HUDEP-2 (cell line): Measurements from ENCODE around the gene DOK5.

Experiments
- DNase-seq, 76 experiments: peaks; one replicate each; lab custom pipeline; 2025; ENCODE audit not compliant: unreplicated experiment in 76 of 76; lab: John Stamatoyannopoulos, UW

DOK5 gene

GRCh38 chr20:54510541-54511129, 35.2 kb downstream of the DOK5 start:
- no peak for DNase-seq

GRCh38 chr20:54512694-54513093, 37.3 kb downstream of the DOK5 start:
- no peak for DNase-seq

GRCh38 chr20:54514028-54514607, 38.7 kb downstream of the DOK5 start:
- no peak for DNase-seq

GRCh38 chr20:54515793-54516628, 40.6 kb downstream of the DOK5 start:
- DNase-seq, result no peak

- no peak for DNase-seq
These were observed 42.0 kb downstream of the DOK5 start for GRCh38 chr20:54517241-54517975.

- no peak for DNase-seq
These were observed 49.5 kb downstream of the DOK5 start for GRCh38 chr20:54524849-54525248.

GRCh38 chr20:54525916-54526590, 50.7 kb downstream of the DOK5 start:
- DNase-seq, result no peak

GRCh38 chr20:54526801-54527200, 51.4 kb downstream of the DOK5 start:
- DNase-seq, result no peak

GRCh38 chr20:54532573-54532972, 57.2 kb downstream of the DOK5 start:
- DNase-seq, result no peak

- DNase-seq, result no peak
These were observed 58.7 kb downstream of the DOK5 start for GRCh38 chr20:54534101-54534500.

- no peak for DNase-seq
These were observed 59.6 kb downstream of the DOK5 start for GRCh38 chr20:54535033-54535432.

GRCh38 chr20:54535746-54536145, 60.4 kb downstream of the DOK5 start:
- DNase-seq, result no peak

GRCh38 chr20:54539521-54540046, 64.2 kb downstream of the DOK5 start:
- no peak for DNase-seq

- DNase-seq, result no peak
These were observed 68.0 kb downstream of the DOK5 start for GRCh38 chr20:54543369-54543768.

- no peak for DNase-seq
These were observed 70.4 kb downstream of the DOK5 start for GRCh38 chr20:54545676-54546358.

- DNase-seq, result no peak
These were observed 73.5 kb downstream of the DOK5 start for GRCh38 chr20:54548849-54549248.

GRCh38 chr20:54549658-54550326, 74.4 kb downstream of the DOK5 start:
- DNase-seq, result no peak

- no peak for DNase-seq
These were observed 75.5 kb downstream of the DOK5 start for GRCh38 chr20:54550776-54551396.

GRCh38 chr20:54554006-54554405, 78.6 kb downstream of the DOK5 start:
- DNase-seq, result no peak
